HG03457 (cell line): ENCODE measurements around the gene CKLF.
"Not testable (repeated sequence)": the region's sequence is repeated elsewhere in the genome, so short reads cannot be mapped to it uniquely, and the experiment has no call there.

Experiments used
- ATAC-seq: cut with Tn5 transposase; IDR thresholded peaks from one replicate; pipeline ENCODE4 v1.9.1; 2021; ENCODE audit warnings: moderate number of reproducible peaks; ENCODE audit not compliant: unreplicated experiment

The CKLF gene, protein sequence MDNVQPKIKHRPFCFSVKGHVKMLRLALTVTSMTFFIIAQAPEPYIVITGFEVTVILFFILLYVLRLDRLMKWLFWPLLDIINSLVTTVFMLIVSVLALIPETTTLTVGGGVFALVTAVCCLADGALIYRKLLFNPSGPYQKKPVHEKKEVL

DNA sequence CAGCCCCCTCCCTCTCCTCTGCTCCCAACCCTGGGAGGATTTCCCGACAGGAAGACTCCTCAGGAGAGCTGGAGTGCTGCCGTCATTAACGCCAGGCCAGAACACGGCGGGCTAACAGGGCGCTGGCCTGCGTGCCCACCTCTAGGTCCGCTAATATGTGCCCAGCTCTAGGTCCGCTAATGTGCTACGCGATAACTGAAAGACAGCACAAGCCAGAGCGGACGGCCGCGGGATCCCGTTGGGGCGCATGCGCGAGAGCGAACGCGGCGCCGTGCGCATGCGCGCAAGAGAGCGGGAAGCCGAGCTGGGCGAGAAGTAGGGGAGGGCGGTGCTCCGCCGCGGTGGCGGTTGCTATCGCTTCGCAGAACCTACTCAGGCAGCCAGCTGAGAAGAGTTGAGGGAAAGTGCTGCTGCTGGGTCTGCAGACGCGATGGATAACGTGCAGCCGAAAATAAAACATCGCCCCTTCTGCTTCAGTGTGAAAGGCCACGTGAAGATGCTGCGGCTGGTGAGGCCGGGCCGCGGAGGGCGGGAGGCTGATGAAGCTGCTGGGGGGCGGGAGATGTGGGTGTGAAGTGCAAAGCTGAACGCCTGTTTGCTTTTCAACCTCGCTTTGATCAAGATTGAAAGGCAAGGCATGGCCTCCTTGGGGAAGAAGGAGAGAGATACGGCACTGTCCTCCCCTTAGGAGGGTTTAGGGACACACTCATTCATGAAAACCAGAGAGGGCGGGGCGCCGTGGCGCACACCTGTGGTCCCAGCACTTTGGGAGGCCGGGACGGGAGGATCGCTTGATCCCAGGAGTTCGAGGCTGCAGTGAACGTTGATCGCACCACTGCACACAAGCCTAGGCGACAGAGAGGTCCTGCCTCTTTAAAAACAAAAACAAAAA lies at the start of gene CKLF:
CKLF (plus strand) TSS at position 291 of the 892 bp plus-strand sequence; CDS start at position 431, 140 bp downstream.
- ATAC-seq: peak; percentile 45

DNA sequence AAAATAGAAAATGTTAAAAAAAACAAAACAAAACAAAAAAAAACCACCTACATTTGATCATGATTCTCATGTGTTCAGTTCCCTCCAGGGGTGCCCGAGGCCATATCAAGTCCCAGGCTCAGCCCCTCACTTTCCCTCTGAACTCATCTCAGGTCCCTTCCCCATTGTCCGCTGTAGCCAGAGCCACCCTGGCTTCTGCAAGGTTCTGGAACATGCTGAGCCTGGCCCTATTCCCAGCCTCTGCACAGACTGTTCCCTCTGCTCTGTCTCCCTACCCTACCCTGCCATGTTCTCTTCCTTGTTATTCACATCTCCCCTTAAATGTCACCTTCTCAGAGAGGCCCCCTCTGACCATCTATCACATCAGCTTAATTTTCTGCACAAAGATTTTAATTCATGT lies 49.3 kb upstream of the CKLF start:
- no peak for ATAC-seq

DNA sequence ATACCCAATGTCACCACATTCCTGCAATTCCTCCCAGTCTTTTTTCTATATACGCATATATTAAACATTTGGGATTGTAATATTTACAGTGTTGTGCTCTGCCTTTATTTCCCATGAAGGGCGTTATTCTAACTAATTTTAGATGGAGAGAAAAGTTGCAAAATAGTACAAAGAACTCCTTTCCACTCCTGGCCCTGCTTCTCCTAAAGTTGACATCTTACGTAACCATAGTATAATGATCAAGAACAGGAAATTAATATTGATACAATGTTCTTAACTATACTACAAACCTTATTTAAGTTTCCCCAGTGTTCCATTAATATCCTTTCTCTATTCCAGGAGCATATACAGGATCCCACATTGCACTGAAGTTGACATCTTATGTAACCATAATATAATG lies 48.8 kb upstream of the CKLF start:
- no peak for ATAC-seq

DNA sequence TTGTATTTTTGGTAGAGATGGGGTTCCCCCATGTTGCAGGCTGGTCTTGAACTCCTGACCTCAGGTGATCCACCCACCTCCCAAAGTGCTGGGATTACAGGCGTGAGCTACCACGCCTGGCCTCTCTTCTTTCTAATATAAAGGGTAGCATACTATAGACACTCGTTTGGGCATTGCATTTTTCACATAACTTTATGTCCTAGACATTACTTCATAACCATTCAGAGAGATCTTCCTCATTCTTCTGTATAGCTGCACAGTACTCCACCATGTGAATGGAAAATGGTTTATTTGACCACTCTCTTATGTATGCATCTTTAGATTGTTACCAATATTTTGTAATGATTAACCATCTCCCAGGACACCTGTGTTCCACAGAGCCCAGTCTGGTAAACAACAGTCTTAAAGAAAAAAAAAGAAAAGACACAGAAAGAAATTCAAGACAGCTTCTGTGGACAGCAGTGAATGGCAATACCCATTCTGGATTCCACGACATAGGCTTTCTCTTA lies 44.6 kb upstream of the CKLF start:
- no peak for ATAC-seq

DNA sequence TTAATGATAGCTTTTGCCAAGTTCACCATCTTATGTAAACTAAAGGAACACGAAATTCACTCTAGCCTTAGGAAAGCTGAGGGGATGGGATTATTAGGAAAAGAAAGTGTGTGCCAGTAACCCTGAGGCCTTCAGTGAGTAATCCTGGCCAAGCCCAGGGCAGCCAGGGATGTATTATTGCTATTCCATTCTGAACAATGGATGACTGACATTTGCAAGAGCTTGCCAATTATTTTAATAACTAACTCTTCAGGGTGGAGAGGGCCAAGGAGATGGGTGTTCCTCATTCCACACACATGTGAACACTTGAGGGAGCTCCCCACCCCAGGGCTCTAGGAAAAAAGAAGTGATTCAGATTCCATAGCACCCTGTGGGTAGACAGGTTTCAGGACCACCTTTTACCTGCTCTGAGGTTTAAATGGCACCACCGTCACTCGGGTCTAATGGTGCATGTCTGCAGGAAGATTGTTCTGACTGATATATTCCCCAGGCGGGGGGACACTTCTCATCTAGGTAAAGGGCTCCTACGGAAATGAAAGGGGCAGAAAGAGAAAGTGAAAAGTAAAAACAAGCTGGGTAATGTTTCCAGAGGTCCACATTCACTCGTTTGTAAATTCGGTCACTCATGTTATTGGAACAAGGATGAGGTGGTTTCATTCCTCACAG lies 44.0 kb upstream of the CKLF start:
- ATAC-seq: no peak

DNA sequence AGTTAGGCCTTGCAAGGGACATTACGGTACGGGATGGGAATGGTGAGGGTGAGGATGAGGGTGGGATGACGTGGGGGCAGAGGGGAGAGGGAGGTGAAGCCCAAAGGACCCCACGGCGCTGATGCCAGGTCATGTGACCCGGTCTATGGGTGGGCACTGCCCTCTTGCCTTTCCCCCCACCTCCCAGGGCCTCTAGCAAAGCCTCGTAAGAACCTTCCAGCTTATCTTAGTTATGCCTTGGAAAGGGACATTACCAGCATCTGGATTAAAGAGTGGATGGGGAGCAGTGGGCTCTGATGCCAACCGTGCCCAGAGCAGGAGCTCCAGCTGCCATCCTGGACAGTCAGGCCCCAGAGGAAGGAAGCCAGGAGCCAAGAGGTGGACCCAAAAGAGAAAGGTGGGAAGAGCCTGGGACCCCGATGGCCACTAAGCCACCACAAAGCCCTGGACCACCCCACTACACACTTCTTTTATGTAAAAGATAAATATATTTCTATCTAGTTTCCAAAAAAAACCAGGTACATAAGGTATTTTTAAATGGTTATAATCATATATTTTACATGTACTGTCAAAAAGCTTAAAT lies 43.4 kb upstream of the CKLF start:
- no peak for ATAC-seq

DNA sequence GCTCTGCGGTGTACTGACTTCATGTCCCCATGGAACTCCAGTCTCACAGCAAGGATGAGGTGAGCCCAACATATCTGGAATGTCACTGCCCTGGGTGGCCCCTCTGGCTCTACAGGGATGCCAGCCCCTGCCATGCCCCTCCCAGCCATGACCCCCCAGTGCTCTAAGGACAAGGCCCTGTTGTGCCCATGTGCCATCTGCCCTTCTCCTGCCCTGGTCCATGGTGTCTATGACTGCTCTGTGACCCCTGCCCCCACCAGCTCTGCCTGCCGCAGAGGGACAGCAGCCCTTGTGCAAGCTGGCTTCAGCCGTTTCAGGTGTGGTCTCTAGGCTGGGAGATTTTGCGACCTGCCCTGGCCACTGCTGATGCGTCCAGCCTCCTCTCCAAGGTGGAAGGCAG lies 42.8 kb upstream of the CKLF start:
- no peak for ATAC-seq

DNA sequence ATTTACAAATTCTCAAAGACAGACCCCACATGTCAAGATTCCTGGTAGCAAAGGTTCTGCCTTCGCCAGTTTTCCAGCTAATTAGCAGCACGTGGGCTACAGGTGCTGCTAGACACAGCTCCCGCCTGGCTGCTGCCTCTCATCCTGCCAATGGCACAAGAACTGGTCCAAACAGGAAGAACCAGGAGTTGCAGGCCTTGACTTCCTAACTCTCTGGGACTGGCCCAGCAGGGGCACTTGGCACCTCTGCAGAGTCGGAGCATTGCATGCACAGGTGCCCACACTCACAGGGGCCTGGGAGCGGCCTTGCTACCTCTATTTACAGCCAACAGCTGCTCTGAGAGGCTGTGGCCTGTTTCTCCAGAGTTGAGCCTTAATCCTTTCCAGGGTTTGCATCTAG lies 42.1 kb upstream of the CKLF start:
- no peak for ATAC-seq

DNA sequence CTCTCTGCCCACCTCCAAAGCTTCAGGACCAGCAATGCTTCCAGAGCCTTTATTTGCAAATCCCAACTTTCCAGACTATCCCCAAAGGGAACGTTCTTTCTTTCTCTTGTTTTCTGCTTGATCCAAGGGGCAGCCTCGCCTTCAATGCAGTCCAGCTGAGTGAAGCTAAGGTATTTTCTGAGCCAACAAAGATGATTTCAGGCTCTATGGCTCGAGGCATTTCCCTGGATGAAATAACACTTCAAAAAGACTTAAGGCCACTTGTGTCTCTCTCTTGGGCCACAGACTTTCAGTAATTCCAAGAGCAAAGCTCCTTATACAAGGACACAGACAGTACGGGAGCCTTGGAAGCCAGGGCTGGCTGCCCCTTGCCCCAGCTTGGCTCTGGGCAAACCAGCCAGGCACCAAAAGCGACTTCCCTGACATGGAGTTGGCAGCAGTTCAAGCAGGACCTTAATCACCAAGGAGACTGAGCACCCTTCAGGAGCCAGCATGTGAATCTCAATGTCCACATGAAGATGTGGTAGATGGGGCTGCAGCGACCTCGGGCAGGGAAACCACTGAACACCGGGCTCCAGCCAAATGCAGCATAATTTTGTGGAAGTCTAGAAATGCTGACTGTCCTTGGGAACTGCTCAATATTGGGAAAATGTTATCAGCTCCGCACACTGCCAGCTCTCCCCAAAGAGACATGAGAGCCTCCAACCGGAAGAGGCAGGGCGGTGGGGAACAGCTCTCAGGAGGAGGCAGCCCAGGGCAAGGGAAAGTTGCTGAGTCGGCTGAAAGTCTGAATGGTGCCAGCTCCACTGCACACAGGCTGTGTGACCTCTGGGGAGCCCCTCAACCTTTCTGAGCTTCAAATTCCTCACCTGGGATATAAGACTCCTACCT lies 41.4 kb upstream of the CKLF start:
- ATAC-seq: no peak

DNA sequence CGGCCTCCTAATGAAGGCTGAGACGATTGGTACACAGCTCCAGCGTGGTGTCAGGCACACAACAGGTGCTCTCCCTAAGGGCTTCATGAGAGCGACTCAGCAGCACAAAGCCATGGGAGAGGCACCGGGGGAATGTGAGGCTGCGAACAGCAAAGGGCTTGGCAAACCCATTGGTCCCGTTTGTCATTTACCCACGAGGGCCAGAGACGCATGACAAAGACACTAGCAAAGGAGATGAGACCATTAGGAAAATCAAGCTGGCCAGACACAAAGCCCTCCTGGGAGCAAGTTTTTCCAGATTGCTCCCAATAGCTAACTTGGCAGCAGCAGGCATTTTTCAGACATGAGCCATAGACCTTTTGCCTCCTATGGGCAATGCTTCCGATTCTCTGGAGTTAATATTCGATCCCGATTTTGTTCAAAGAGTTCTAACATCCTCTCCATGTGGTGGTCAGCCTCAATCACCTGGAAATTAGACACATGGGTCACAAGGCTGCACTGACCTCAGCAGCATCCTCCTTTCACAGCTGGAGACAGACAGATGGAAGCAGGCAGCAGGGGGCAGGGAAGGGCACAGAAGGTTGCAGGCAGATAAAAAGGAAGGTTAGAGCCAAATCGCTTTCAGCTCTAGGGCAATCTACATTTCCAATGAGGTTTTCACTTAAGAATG lies 40.6 kb upstream of the CKLF start:
- ATAC-seq: no peak

DNA sequence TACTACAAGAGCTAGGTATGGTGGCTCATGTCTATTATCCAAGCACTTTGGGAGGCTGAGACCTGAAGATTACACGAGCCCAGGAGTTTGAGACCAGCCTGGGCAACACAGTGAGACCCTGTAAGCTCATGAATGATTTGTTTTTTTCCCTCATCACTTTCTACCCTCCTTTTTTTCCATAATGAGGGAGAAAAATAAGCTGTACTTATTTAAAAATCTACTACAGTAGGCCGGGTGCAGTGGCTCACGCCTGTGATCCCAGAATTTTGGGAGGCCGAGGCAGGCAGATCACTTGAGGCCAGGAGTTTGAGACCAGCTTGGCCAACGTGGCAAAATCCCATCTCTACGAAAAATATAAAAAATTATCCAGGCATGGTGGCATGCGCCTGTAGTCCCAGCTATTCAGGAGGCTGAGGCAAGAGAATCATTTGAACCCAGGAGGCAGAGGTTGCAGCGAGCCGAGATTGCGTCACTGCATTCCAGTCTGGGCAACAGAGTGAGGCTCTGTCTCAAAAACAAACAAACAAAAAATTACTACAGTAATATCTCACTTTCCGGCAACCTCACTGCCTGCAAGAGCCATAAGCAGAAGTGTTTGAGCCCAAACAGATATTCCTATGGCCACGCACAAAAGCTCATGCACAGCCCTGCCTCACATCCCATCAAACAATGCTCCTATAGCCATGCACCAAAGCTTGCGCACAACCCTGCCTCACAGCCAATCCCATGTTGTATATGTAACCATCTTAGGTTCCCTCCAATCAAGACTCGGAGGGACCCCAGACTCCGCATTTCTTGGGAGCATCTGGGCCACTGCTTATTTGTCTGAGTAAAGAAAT lies 39.9 kb upstream of the CKLF start:
- ATAC-seq: no peak

DNA sequence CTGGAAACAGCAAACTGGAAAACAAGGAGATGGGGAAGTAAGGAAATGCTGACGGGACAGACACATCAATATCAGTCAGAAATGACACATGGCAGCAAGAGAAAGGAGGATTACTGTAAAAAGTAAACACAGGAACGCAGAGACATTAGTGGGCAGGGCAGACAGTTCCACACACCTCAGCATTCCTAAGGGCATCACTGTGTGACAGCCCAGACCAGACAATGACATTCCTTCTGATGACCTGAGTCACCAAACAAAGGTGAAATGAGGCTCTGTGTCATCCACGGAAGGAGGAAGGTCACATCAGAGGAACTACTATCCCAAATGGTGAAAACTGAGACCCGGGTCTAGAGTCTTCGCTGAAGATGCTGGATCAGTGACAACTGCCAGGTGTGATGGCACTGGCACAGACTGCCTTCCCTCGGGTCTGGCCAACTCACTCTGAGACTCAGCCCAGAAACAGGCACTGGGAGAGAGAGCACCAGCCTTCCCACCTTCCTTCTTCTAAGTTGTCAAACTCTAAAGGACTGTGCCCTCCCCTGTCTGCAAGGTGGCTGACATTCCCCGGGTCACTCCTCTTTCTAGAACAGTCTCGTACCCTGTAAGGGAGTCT lies 39.2 kb upstream of the CKLF start:
- no peak for ATAC-seq

DNA sequence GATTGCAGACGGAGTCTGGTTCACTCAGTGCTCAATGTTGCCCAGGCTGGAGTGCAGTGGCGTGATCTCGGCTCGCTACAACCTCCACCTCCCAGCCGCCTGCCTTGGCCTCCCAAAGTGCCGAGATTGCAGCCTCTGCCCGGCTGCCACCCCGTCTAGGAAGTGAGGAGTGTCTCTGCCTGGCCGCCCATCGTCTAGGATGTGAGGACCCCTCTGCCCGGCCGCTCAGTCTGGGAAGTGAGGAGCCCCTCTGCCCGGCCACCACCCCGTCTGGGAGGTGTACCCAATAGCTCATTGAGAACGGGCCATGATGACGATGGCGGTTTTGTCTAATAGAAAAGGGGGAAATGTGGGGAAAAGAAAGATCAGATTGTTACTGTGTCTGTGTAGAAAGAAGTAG lies 38.0 kb upstream of the CKLF start:
- ATAC-seq: not testable (repeated sequence)

DNA sequence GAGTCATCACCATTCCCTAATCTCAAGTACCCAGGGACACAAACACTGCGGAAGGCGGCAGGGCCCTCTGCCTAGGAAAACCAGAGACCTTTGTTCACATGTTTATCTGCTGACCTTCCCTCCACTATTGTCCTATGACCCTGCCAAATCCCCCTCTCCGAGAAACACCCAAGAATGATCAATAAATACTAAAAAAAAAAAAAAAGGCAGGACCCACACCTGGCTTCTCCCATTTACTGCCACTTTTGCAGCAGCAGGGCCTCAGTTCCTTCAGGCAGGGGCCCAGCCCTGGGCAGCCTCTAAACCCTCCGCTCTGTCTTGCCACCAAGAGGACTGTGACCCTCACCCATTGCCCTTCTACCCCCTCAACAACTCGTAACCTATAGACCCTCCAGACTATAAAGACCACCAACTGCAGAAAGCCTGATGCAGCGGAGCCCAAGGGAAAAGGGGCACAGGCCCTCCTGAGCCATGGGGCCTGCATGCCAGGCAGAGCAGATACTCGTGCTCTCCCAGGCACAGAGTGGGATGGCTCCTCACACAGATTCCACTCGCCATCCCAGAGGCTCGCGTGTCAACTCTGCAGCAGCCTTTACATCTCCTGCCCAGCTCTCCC lies 37.3 kb upstream of the CKLF start:
- not testable (repeated sequence) for ATAC-seq

DNA sequence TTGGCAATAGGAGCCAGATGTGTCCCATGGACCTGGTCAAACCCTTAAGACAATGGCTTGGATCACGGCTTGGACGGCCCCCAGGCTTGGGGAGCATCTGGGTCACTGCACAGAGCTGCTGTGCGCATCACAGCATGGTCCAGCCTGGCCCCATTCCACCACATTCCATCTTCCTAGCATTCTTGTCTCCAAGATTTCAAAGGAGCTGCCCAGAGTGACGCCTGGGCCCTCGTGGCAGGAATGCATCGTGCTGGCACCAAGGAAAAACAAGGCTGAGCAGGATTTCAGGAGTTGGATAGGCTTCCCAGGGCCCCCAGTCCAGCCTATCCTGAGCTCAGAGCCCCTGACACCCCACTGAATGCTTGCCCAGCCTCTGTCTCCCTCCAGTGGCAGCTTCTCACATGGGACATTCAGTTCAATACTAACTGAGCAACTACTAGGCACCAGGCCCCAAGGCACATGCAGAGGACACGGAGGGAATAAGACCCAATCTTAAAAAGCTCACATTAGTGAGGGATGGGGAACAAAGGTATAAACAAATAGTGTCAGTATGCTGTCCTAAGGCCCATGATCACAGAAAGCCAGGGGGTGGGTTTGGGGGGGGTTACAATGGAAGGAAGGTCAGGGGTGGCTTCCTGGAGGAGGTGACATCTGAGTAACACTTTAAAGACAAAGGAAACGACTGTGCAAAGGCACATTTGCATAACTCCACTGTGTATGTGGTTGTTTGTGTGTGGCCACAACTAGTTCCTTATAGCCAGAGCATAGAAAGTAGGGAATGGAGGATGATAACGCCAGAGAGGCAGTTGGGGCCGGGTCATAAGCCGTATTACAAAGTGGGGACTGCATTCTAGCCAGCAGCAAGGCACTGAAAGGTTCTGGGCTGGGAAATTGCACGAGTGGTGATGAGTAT lies 36.5 kb upstream of the CKLF start:
- no peak for ATAC-seq

DNA sequence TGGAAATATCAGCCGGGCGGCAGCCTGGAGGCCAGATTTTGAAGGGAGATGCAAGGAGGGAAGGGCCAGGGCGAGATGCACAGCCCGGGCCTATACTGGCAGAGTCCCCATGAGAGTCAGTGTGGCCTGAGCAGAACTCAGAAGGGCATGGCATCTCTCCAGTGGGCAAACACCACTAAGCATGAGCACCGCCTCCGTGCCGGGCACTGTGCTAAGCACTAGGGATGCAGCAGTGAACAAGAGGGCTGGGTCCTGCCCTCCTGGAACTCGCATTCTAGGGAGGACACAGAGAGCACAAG lies 35.9 kb upstream of the CKLF start:
- ATAC-seq: peak; percentile 8
